Fibroblast of skin of abdomen (primary cell): ENCODE results near the gene RHCG.
A peak's percentile ranks its signal among the peaks of the same experiment; 100 is the strongest.

Experiments used
- DNase-seq: peaks from one replicate; pipeline ENCODE4 v3.0.0-alpha.2; 2013

Gene RHCG

DNA sequence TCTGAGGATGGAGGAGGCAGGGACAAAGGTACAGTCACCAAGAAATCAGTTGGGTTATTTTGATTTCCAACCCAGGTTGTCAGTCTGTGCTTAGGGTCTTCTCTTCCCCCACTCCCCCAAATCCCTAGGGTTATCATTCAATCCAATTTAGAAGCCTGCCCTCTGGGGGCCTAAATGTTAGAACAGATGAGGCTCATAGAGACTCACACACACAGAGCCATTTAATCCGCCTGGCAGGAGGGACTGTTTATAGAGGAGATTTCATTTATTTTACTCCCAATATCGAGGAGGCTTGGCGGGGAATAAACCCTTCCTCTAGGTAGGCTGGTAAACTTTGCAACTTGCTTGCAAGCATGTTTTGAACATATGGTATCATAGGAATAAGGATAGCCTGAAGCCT is 52.8 kb downstream of the RHCG start:
- no peak for DNase-seq

DNA sequence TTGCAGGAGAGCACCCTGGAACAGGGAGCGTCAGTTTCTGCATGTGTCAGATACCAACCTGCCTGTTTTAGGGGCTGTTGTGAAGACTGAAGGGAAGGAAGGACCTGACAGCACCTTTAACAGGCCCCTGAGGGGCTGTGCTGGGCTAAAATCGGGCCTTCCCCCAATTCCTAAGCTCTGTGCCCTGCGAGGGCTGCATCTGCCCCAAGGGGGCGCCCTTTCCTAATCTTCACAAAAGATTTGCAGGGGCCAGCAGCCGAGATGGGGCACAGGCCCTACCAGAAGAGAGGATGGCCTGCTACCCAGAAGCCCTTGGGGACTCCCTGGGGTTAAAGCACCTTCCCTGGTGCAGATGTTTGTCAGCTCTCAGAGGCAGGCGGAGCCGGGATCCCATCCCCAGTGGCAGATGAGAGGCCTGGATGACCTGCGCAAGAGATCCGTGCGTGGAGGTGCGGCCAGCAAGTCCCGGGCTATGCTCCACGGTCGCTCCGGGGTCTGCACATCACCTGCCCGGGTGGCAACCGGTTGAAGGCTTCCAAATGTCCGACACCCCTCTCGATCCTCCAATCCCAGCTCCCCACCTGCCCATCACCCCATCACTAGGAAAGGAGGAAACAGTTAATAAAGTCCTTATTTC is 53.6 kb downstream of the RHCG start:
- peak; percentile 6 for DNase-seq

DNA sequence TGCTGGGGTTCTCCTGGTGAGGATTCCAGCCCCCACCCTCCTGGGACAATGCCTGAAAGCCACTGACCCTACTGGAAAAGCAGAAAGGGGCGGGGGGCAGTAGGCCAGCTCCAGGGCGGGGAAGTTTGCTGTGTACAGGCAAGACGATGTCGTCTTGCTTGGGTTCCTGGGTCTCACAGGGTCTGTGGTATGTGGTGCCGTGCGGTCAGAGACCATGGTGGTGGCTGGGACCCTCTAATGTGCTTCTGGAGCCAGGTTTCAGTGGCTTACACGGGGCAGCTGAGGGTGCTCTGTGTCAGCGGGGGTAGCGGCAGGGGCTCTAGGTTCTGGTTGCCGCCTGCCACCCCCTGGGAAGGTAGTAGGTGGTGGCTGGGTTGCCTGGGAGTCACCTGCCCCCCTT is 54.2 kb downstream of the RHCG start:
- no peak for DNase-seq

DNA sequence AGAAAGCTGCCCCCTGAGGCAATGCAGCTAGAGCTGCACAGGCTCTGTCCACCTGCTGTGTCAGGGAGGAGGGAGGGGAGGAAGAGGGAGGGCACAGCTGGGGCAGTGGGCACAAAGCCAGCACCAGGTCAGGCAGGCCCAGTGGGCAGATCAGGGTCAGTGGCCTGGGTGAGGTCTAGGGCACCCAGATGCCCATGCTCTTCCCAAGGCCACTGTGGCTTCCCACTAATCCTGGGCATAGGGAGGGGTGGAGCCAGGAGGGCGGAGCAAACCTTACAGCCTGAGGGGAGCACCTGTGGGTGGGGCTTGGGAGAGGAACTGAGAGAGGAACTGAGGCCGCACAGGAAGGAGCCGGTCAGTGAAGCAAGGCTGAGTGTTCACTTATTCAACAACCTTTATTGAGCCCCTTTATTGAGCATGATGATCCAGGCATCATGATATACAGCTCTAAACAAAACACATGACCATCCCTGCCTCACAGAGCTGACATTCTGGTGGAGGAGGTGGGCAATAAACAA is 55.0 kb downstream of the RHCG start:
- DNase-seq: no peak

DNA sequence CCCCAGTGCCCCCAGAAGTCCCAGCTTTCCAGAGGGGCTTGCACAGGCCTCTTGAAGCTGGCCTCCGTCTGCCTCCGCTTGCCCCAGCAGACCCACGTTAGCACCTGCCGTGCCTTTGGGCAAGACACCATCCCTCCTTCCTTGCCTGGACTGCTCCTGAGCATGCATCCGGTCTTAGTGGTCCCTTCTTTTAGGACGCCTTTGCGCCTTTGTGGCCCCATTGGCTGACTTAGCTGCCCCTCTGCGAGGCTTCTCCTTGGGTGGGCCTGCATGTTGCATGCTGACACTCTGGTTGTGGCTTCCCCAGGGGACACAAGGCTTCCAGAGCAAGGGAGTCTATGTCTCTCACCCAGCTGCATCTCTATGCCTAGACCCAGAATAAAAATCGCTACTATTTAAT is 56.6 kb downstream of the RHCG start:
- no peak for DNase-seq

DNA sequence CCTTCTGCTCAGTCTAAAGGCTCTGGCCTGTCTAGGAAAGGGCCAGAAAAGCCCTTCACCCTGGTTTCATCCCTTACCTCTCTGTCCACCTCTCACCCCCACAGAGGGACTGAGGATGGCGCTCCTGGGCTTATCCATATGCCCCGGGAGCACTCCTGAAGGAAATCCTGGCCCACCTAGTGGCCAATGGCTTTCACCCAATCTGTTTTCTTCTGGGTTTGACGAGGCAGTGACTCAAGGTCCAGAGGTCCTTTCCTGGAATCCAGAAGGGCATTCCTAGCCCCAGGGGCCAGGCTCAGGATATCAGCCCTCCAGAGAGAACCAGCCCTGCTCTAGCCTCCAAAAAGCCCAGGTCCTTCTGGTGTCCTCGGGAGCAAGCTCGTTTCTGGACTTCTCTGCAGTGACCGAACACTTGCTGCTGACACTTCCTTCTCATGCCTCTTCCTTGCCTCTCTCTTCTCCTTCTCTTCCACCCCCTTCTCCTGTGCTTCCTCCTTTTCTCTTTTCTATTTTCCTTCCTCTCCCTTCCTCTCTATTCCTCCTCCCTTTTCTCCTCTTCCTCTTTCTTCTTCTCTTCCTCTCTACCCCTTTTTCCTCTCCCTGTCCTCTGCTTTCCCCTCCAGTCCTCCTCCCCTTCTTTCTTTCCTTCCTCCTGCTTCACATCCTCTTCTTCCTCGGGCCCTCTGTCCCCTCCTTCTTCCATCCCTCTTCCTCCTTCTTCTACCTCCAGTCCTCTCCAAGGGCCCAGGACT is 59.6 kb downstream of the RHCG start:
- no peak for DNase-seq

DNA sequence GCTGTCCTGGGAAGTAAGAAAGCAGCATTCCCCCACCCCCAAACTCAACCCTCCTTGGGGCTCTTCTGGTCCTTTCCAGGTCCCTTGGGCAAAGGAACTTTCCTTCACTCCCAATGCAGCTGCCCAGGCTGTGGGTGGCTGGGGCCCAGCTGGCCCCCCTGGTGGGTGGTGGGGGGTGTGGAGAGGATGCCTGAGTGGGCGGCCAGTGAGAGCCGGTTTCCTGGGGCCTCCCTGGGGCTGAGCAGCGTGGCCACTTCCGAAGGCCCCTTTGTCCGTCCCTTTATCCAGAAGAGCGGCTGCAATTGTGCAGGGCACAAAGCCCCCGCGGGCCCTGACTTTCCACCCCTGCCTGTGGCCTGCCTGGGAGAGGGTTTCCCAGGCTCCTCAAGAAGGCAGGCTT is 61.0 kb downstream of the RHCG start:
- no peak for DNase-seq

DNA sequence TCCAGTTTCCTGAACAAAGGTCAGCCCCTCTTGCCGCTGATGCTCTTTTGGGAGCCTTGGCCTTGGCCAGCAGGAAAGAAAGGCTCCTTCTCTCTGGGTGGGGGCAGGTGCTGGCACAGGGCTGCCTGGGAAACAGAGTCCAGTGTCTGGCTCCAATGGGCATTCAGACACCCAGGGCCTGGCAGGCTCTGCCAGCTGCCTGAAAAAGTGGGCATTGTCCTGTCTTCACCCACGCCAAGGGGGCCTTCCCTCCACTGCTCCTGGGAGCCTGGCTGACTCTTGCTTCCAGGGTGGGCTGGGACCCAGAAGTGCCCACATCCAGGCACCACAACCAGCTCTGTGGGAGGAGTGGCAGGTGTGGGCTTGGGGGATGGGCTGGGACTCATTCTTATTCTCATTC is 62.7 kb downstream of the RHCG start:
- DNase-seq: no peak

DNA sequence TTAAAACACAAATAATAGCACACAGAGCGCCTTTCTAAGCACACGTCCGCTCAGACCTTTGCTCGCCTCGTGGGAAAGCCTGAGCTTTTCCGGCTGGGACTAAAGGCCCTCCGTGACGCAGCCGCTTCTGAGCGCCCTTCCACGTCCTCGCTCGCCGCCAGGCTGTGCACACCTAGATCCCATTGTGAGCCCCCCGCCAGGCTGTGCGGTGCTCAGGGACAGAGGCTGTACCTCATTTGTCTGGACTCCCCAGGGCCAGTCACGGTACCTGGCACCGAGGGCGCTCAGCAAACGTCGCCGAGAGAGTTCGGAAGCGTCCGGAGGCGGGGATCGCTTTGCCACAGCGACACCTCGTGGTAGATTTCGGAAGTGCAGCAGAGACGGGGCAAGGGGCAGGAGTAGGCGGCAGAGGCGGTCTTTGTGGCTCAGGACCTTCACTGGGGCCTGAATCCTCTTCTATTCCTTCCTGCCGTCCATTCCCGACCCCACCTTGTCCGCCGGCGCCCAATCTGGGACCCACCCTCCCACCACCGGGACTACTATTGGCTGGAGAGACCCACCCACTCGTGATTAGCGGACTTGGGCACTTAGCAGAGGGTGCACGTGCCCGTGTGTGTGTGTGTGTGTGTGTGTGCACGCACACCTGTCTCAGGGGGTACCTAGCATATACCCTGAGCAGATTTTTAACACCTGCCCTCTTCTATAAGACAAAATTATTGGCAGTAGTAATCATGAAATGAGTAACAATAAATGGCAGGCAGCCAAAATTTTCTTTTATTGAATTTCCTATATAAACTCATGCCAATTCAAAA is 65.6 kb downstream of the RHCG start:
- DNase-seq: peak; percentile 55

DNA sequence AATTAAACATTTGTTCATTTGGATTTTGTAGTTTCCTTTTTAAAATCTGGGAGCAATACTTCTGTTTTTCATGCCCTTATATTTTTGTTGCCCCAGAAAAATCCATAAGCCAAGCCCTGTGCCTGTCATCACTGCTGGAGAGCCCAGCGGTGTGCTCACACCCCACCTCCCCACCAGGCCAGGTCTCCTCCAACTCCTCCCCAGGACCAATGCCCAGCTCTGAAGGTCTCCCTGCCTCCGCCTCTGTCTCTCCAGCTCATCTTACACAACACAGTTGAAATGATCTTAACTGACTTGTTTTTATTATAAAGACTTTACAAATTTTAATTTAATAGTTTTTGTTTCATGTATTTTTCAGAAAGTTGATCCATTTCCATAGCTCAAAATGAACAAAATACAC is 66.4 kb downstream of the RHCG start:
- no peak for DNase-seq

DNA sequence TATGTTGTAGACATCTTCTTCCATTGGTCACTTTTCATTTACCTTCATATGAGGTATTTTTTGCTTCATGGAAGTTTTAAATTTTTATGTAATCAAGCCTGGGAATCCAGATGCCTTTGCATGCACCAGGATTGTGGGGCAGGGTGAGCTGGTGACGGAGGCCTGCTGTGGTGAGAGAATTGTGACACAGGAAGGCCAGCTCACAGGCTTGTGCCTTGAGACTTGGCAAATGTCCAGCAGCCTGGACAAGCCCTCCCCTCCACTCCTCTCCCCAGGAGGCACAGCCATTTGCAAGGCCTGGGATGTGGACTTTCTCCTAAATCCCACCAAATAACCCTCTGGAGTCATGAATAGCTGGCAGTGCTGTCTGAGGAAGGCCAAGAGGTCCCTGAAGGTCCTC is 67.4 kb downstream of the RHCG start:
- no peak for DNase-seq

DNA sequence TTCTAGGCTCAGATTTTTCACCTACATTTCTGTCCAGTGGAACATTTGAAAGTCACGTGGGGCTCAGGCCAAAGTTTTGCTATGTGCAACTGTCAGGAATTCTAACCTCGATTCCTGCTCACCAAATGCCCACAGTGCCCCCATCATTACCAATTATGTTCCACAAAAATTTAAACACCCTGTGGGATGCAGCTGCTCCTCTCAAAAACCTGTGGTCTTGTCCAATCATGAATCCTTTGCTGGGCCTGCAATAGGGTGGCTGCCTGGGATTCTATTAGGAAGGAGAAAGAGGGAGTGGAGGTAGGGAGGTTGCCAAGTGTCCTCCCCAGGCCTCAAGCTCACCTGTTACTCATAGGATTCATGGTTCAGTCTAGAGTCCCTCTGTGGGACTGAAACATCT is 68.1 kb downstream of the RHCG start:
- DNase-seq: no peak

DNA sequence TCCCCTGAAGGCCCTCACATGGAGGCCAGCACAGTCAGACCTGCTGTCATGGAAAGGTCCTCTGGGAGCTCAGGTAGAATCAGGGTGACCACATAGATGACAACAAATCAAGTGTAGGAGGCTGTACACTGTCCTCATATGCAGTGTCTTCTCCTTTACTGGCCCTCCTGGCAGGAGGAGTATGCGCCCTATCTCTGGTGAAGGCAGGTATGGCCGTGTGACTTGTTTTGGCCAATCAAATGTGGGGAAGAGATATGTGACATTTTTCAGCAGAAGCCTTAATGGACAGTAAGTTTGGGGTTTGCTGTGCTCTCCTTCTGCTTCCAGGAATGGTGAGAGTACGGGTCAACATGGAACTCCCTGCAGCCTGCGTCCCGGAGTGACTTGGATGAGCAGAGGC is 69.9 kb downstream of the RHCG start:
- no peak for DNase-seq

DNA sequence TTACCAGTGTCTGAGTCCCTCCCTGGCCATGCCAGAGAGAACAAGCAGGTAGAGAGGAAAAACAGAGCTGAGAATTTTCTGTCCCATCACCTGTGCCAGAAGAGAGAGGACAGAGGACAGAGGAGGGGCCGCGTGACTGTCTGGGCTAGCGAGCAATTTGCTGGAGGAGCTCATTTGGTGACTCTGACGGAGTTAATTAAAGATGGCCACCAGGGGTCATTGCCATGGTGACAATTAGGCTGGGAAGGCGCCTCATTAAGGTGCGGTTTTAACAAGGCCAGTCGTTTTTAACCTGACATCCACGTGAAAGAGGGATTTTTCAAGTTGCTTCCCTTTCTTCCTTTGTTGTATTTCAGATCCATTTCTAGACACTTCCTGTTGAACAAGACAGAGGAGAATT is 72.4 kb downstream of the RHCG start:
- DNase-seq: no peak
